Body of pancreas (tissue), 4 donors: ENCODE measurements around the gene HSF2BP.

ENCODE experiments used
- CTCF ChIP-seq, 7 experiments: fragments of 450-650 bp in 4 of 7; fragments of 200-600 bp in 3 of 7; sonication (generic) in 3 of 7; IDR thresholded peaks; one replicate each; pipeline ENCODE4 v1.5.1; 2016 to 2019; ENCODE audit warnings: antibody characterized with exemption in 7 of 7
- POLR2A ChIP-seq, 3 donors: fragments of 450-650 bp; IDR thresholded peaks; one replicate each; pipeline ENCODE4 v1.6.1; 2016; ENCODE audit warnings: antibody characterized with exemption in 3 of 3, mild to moderate bottlenecking in 2 of 3

- no peak for TF ChIP-seq CTCF (IDR thresholded peaks at IDR 0.05)
- no peak for TF ChIP-seq POLR2A (IDR thresholded peaks at IDR 0.05)
Measured at GRCh38 chr21:43591571-43591970, 67.7 kb downstream of the HSF2BP start.
